Activated effector memory CD4-positive, alpha-beta T cell treated with anti-CD3 and anti-CD28 coated beads, Interleukin-2, amount 50 U/mL, for 16 hours (primary cell): ENCODE data around the gene NT5E.
"Not testable (repeated sequence)": the region's sequence is repeated elsewhere in the genome, so short reads cannot be mapped to it uniquely, and the experiment has no call there.

ENCODE experiments used
- DNase-seq: peaks from one replicate; pipeline ENCODE4 v3.0.0-alpha.2; 2020

The NT5E gene

GRCh38 chr6:85494547-85495536 is 45.0 kb downstream of the NT5E start:
- no peak for DNase-seq

GRCh38 chr6:85496009-85496579 is 46.2 kb downstream of the NT5E start:
- DNase-seq = no peak

- no peak for DNase-seq
These were observed 47.0 kb downstream of the NT5E start for GRCh38 chr6:85496856-85497255.

GRCh38 chr6:85498596-85499258 is 48.8 kb downstream of the NT5E start:
- DNase-seq = no peak

- no peak for DNase-seq
These were observed 56.7 kb downstream of the NT5E start for GRCh38 chr6:85506441-85507093.

- no peak for DNase-seq
These were observed 66.3 kb downstream of the NT5E start for GRCh38 chr6:85516168-85516567.

- DNase-seq = not testable (repeated sequence)
These were observed 74.4 kb downstream of the NT5E start for GRCh38 chr6:85524281-85524680.

- DNase-seq = no peak
These were observed 87.2 kb downstream of the NT5E start for GRCh38 chr6:85537055-85537494.

GRCh38 chr6:85544776-85545175 is 94.9 kb downstream of the NT5E start:
- no peak for DNase-seq
